ENCODE results near the gene ZHX3.

- TF ChIP-seq CTCF (IDR thresholded peaks at IDR 0.05): no peak
- TF ChIP-seq POLR2A (IDR thresholded peaks at IDR 0.05): no peak
Measured at GRCh38 chr20:41145317-41145716, 172.2 kb downstream of the ZHX3 start.

All from heart left ventricle (tissue), 13 donors.